Forelimb muscle (tissue), 1 donor: ENCODE measurements around the gene PRKCB. TPM values are rescaled to one million over a fixed set of nuclear protein-coding genes. Genes with fewer than 3 reads are reported as not detected.

Experiments
- DNase-seq: peaks from one replicate; pipeline ENCODE4 v3.0.0-alpha.2; 2013; ENCODE audit warnings: low read depth
- polyA plus RNA-seq: library from polyadenylated mRNA; unstranded; fragments of 120-200 nt; gene quantifications from one replicate; pipeline ENCODE4 v1.2.1, GENCODE V29; 2013; ENCODE audit not compliant: insufficient read length

PRKCB gene
- polyA plus RNA-seq, 1 donor, result 1.2 TPM

DNA sequence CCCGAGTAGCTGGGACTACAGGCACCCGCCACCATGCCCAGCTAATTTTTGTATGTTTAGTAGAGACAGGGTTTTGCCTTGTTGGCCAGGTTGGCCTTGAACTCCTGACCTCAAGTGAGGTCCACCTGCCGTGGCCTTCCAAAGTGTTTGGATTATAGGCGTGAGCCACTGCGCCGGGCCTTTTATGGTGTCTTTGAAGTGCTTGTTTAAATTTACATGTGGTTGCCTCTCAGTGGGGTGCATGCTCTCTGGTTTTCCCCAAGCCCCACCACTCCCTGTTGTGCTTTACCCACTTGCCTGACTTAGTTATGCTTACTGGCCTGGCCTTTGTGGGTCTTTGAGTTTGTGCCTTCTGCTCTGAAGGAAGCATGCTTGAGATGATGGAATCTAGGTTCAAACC is 132.0 kb downstream of the PRKCB start:
- no peak for DNase-seq

DNA sequence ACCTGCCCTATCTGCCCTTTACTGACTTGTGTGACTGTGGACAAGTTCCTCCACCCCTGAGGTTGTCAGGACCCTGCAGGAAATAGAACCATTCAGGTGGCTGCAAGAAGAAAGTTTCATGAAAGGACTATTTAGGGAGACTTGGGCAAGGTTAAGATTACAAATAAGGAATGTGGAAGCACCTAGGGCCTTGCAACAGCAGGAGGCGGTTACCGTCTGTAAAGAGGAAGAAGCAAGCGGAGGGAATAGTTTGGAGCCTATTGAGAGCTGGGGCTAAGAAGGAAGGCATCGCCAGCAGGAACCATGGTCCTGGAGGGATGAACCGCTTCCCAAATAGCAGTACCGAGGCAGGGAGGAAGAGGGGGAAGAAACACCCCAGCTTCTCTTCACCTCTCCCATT is 132.4 kb downstream of the PRKCB start:
- DNase-seq, result no peak

DNA sequence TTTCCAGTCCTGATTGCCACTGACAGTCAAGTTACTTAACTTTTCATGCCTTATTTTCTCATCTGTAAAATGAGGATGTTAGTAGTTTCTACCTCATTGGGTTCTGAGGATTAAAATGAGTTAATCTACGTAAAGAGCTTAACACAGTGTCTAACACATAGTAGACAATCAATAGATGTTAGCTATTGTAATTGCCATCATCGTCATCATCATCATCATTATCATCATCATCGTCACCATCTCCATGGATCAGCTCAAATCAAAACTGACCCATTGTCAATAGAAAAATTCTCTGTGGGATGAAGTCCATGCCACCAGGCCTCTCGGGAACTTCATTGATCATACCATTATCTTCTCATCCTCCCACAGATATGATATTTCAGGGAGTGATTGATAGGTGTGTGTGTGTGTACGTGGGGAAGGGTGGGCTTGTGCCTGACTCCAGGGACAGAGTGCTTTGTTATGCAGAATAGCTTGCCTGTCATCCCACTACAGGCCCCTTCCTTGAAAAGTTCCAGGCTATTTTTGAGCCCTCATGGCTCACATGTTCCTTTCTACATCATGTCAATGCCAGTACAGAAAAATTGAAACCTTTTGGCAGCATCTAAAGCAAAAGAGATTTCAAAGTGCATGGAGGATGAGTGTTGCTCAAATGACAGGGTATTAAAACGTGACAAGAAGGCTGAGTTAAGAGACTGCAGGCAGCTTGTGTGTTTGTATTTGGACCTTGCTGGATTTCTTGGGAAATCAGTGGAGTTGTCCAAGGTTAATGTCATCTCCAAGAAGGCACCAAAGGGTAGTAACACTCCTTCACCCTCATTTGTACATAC is 133.9 kb downstream of the PRKCB start:
- no peak for DNase-seq

DNA sequence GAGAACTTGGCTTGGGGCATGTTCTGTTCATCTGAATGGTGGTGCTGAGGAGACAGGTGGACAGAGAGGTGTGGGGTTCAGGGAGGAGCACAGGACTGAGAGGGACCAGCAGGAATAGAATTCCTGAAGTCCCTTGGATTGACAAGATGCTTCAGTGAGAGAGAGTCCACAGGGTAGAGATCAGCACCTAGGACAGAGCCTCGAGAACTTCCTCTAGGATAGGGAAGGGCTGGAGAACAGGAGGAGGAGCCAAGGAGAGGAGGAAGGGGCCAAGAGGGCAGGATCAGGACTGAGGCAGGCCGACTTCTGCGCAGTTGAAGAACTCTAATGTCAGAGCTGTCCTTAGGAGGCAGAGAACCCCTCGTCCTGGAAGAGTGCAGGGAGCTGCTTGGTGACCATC is 138.4 kb downstream of the PRKCB start:
- DNase-seq, result no peak

DNA sequence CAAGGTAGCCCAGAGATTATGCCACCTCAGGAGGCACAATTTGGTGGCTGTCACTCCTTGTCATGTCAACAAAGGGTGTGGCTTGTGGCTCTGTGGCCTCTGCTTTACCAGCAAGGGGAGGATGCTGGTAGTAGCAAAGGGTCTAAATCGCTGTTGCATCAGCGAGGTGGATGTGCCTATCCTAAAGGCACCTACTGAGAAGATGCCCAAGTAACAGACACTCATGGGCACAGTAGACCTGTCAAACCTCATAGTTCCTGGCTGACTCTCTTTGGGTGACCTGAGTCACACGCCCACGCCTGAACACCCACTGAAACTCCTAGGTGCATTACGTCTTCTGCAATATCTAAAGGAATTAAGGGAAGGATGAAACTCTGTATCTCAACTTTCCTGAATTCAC is 139.5 kb downstream of the PRKCB start:
- no peak for DNase-seq

DNA sequence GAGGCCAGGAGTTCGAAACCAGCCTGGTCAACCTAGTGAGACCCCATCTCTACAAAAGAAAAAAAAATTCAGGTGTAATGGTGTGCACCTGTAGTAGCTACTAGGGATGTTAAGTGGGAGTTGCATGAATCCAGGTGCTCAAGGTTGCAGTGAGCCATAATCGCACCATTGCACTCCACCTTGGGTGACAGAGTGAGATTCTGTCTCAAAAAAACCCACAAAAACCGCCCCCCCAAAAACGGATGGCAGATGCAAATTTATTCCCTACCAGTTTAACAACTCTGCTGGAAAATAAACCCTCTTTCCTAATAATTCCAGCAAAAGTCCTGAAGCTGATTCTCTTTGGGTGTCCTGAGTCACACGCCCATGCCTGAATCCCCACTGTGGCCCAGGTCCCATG is 140.3 kb downstream of the PRKCB start:
- no peak for DNase-seq

DNA sequence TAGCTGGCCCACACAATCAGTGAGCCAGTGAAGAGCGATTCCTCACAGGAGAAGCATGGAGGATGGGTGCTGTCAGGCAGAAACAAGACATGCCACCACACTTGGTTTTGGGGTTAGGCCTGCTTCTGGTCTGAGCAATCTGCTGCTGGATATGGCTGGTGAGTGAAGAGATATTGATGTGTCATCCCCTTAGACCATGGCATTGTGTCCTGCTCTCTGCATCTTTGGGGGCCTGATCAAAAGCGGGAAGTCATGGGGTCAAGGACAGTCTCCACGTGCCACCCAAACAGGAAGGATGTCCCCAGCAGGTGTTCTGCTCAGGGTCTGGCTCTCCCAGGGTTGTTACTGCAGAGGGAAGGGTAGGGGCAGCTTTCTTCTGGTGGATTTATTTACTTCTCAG is 140.7 kb downstream of the PRKCB start:
- DNase-seq, result no peak

DNA sequence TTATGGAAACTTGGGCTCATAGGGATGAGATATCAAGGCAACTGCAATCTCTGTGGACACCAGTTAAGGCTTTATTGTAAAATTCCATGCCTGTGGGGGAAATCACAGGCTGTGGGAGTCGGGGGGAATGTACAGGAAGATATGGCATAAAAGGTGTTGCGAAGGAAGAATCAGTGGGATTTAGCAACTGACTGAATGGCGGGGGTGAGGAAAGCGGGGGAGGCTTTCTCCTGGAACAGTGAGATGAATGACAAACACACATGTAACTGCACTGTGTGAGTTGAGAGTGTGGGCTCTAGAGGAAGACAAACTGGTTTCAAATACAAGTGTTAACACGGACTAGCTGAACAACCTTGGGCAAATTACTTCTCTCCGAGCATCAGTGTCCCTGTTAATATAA is 143.7 kb downstream of the PRKCB start:
- no peak for DNase-seq

DNA sequence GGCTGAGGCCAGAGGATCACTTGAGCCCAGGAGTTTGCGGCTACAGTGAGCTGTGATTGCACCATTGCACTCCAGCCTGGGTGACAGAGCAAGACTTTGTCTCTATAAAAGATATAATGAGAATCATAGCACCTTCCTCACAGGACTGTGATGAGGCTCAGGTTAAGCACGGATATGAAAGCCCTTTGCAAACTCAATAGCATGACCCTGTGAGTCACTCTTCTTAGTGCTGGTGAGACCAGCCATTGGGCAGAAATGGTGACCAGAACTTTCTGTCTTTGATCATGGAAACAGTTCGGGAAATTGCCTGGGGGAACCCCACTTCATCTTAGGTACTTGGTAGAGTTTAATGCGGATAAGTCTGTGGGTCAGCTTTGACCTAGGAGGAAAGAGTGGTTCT is 144.2 kb downstream of the PRKCB start:
- no peak for DNase-seq

DNA sequence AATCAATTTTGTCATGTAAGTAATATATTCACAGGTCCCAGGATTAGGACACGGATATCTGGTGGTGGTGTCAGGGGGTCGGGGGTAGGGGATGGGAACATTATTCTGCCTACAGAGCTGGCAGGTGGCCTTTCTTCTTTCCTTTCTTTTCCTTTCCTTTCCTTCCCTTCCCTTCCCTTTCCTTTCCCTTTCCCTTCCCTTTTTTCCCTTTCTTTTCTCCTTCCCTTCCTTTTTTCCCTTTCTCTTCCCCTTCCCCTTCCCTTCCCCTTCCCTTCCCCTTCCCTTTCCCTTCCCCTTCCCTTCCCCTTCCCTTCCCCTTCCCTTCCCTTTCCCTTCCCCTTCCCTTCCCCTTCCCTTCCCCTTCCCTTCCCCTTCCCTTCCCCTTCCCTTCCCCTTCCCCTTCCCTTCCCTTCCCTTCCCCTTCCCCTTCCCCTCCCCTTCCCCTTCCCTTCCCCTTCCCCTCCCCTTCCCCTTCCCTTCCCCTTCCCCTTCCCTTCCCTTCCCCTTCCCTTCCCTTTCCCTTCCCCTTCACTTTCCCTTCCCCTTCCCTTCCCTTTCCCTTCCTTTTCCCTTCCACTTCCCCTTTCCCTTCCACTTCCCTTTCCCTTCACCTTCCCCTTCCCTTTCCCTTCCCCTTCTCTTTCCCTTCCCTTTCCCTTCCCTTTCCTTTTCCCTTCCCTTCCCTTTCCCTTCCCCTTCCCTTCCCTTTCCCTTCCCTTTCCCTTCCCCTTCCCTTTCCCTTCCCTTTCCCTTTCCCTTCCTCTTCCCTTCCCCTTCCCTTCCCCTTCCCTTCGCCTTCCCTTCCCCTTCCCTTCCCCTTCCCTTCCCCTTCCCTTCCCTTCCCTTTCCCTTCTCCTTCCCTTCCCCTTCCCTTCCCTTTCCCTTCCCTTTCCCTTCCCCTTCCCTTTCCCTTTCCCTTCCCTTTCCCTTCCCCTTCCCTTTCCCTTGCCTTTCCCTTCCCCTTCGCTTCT is 145.9 kb downstream of the PRKCB start:
- DNase-seq, result no peak

DNA sequence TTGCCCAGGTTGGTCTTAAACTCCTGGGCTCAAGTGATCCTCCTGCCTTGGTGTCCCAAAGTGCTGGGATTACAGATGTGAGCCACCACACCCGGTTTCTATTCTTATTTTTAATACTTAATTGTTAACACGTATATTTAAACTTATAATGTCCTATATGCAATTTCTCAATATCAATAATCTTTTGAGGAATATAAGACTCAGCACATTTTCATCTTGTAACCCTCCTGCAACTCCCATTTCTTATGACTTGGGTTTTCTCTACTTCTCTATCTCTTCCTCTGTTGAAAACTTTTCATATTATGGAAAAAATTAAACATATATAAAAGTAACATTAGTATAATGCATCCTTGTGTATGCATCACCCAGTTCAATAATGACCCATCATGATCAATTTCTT is 150.7 kb downstream of the PRKCB start:
- no peak for DNase-seq

DNA sequence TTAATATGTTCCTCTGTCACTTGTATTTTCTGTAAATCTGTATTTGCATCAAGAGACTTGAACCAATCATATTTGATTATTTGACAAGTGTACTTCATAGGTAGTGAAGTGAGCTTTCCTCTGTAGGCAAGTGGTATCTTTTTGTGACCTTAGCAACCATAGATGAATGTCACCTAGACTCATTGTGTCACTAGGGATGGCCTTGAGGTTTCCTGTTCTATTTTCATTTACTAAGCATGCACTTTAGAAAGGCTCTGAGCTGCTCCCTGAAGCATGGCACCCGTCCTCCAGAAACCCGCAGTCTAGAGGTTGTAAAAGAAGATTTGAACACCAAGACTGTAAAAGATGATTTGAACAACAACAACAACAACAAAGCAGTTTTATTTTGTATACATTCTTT is 151.7 kb downstream of the PRKCB start:
- no peak for DNase-seq

DNA sequence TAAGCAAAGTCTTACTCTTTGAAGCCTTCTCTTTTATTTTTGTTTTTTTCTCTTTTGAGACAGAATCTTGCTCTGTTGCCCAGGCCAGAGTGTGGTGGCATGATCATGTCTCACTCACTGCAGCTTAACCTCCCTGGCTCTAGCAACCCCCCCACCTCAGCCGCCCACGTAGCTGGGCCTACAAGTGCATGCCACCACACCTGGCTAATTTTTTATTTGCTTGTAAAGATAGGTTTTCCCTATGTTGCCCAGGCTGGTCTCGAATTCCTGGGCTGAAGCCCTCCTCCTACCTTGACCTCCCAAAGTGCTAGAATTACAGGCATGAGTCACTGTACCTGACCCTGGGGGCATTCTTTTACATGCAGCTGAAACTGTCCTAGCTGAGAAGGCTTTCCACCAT is 154.7 kb downstream of the PRKCB start:
- no peak for DNase-seq

DNA sequence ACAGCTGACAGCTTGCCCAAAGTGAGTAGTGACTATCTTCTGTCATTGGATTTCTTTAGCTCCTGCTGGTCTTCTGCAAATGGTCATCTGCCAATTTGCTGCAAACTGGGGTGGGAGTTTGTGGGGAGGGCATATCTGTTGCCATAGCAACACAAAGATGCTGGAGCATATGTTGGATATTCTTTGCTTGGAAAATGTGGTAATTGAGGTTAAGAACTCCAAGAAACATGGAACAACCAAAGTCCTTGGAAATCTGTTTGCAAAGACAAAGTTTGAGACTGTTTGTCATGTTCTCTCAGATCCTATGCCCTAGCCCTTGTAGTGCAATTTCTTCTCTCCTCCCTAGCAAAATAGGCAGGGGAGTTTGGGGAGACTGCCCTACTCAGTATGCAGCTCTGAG is 155.3 kb downstream of the PRKCB start:
- DNase-seq, result no peak

DNA sequence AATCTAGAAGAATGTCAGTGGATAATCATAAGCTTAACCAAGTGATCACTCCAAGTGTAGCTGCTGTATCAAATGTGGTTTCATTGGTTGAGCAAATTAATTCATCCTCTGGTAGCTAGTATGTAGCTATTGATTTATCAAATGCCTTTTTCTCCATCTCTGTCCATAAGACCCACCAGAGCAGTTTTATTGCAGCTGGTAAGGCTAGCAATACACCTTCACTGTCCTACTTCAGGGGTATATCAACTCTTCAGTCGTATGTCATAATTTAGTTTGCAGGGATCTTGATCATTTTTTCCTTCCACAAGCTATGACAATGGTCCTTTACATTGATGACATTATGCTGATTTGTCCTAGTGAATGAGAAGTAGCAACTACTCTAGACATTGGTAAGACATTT is 158.8 kb downstream of the PRKCB start:
- DNase-seq, result no peak

DNA sequence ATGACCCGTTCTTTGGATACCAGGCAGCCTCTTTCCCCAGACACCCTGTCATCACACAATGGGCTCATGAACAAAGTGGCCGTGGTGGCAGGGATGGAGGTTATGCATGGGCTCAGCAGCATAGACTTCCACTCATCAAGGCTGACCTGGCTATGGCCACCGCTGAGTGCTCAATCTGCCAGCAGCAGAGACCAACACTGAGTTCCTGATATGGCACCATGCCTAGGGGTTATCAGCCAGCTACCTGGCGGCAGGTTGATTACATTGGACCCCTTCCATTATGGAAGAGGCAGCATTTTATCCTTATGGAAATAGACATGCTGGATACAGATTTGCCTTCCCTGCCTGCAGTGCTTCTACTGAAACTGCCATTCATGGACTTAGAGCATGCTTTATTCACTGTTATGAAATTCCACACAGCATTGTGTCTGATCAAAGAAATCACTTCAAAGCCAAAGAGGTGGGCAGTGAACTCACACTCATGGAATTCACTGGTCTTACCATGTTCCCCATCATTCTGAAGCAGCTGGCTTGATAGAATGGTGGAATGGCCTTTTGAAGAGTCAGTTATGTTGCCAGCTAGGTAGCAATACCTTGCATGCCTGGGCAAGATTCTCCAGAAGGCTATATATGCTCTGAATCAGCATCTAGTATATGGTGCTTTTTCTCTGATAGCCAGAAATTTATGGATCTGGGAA is 160.6 kb downstream of the PRKCB start:
- DNase-seq, result no peak

DNA sequence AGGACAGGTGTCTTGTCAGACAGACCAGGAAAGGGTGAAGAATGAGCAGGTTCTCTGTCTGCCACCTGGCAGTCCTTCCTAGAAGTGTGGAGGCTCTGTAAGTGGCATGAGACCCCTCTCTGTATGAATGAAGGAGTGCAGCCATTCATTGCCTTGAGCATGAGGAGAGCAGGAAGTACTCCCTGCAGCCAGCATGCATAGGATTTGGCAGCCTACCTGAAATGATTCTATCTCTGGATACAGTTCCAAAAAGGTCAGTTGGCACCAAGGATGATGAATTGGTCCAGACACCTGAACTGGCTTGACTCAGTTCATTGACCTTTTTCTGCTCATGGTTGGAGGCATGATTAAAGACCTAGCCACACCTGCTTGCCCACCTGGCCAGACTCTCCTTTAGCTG is 163.0 kb downstream of the PRKCB start:
- no peak for DNase-seq

DNA sequence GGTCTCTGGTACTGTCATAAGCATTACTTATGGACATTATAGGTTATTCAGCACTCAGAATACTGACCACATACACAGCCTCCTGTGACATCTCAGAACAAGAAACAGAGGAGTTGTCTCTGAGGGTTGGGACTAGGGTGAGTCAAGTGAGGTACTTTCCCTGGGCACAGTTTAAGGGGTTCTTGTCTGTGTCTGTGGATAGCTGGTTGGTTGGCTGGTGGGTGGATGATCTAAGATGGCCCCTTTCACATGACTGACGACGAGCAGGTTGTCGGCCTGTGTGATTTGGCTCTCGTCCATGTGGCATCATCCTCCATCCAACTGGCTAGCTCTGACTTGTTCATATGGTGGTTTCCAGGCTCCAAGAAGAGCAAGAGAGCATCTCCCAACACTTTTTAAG is 163.9 kb downstream of the PRKCB start:
- no peak for DNase-seq

DNA sequence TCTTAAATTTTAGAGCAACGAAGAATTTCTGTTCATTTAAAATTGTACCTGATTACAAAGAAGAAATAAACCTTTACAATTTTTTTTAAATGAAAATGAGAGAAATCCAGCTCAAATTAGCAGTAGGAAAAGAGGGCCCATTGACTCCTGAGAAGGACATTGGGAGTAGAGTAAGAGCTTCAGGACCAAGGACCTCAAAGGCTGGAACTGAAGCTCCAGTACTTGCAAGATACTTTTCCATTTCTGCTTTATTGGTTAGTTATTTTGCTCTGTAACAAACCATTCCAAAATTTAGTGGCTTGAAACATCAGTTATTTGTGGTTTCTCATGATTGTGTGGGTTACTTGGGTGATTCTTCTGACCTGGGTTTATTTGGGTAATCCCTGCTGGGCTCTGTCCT is 165.9 kb downstream of the PRKCB start:
- DNase-seq, result no peak

DNA sequence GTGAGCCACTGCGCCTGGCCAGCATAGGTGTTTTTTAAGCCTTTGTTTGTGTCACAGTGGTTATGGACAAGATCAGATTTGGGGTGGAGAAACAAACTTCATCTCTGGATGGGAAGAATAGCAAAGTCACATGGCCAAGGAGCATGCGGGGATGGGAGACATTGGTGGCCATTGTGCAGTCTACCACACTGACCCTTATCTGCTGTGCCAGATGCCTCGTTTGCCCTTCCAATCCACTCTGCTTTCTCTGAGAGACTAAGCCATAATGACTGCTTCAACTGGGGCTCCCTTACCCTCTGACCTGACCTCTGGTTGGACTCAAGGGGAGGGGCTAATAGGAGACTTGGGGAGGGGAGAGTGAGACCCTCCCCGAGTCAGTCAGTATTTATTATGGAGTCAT is 166.8 kb downstream of the PRKCB start:
- DNase-seq, result no peak

DNA sequence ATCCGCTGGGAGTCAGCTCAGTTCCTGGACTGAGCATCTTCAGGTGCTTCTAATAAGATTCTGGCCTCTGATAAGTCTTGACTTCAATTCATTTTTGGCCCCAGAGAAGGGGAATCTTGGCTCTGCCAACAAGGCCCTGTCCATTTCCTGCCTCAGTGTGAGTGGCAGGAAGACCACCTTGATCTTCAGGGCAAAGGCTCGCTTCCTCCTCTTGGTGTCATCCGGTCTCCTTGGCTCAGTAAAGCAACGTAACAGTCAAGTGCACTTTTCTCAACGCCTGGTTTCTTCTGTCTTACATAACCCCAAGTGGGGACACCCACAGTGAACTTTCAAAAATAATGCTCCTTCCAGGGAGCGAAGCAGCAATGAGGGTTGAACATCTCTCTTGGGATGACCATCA is 169.8 kb downstream of the PRKCB start:
- no peak for DNase-seq

DNA sequence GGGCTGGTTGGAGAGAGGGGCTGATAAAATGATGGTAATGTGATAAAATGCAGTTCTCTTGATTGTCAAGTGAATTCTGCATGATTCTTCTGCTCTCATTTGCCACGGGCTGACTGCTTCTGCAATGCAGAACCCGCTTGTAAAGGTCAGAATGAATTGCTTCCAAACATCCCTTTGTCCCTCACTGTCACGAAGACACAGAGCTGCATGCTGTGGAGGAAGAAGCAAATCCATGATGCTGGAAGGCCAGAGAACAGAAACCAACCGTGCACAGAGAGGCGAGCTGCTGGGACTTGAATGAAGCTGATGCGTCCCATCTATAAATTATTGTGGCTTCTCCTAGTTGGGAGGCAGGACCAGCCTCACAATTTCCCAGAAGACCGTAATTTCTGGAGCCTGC is 171.6 kb downstream of the PRKCB start:
- no peak for DNase-seq
